ENCODE results near the gene TRAF3IP1. TPM values are rescaled to one million over a fixed set of nuclear protein-coding genes. Genes with fewer than 3 reads are reported as not detected.

The TRAF3IP1 gene
- polyA plus RNA-seq, 3 donors: 1.2 to 1.5 (median 1.5) TPM

DNA sequence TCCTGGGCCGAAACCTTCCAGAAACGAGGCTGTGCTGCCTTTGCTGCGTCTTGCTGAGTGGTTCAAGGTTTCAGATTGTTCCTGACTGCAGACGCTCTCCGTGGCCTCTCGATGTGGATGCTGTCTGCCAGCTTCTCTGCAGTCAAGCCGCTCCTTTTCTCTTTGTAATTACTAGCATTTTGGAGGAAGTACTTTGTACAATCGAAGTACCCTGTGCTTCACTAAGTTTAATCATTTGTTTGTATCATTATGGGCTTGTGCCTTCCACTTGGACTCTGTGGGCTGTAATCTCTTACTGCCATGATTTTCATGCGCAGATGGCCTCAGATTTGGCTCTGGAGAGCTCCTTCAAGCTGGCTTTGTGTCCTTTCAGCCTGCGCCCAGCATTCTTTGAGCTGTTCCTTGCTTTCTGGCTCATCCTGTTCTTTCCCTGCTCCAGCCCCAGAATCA lies 49.3 kb downstream of the TRAF3IP1 start:
- intact Hi-C loops (cut with micrococcal nuclease): loop anchor here (2.0 to 5.0 kb wide), 4 partner anchors 38 to 93 kb away; partner anchors contain the start of gene ASB1 (in 1 of the 2)
- no peaks in the 10 kb centered on the region for H3K79me2 ChIP-seq (ENCODE audit: insufficient read depth, low read length)
- no peaks in the 10 kb centered on the region for H3K27me3 Mint-ChIP-seq (ENCODE audit: low read depth in 3 of 3)
- peak overlapping the region in 2 of 7 donors; percentile 43 to 54 for H3K27ac Mint-ChIP-seq
- no peak for DNase-seq
- H3K4me2 ChIP-seq (replicated peaks; ENCODE audit: extremely low read depth, low read length, poor library complexity, severe bottlenecking): no peak overlapping the region
- peaks cover 0 to 5% (median 3%) of the 10 kb centered on the region in 7 donors for H3K9me3 Mint-ChIP-seq
- H3K4me1 Mint-ChIP-seq: peaks cover 30% of the 10 kb centered on the region
- 41% methylated on average over 7 of the region's 10 CpGs for WGBS (ENCODE audit: insufficient coverage)
- H3K4me3 Mint-ChIP-seq: no peak overlapping the region
- no peak overlapping the region for H3K9ac ChIP-seq (ENCODE audit: insufficient read depth, low read length, poor library complexity, severe bottlenecking)
- H2AFZ ChIP-seq (ENCODE audit: insufficient read depth, low read depth, low read length, poor library complexity, severe bottlenecking): no peak overlapping the region
- TF ChIP-seq, protein P1, sequence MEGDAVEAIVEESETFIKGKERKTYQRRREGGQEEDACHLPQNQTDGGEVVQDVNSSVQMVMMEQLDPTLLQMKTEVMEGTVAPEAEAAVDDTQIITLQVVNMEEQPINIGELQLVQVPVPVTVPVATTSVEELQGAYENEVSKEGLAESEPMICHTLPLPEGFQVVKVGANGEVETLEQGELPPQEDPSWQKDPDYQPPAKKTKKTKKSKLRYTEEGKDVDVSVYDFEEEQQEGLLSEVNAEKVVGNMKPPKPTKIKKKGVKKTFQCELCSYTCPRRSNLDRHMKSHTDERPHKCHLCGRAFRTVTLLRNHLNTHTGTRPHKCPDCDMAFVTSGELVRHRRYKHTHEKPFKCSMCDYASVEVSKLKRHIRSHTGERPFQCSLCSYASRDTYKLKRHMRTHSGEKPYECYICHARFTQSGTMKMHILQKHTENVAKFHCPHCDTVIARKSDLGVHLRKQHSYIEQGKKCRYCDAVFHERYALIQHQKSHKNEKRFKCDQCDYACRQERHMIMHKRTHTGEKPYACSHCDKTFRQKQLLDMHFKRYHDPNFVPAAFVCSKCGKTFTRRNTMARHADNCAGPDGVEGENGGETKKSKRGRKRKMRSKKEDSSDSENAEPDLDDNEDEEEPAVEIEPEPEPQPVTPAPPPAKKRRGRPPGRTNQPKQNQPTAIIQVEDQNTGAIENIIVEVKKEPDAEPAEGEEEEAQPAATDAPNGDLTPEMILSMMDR (IDR thresholded peaks at IDR 0.05): no peak
- H3K36me3 Mint-ChIP-seq: peaks cover 0 to 3% of the 10 kb centered on the region in 2 donors
- no peaks in the 10 kb centered on the region for H3K27me3 ChIP-seq (ENCODE audit: control insufficient read depth in 2 of 2, insufficient read depth in 2 of 2, low read length in 2 of 2)
- no peaks in the 10 kb centered on the region for H3K9me3 ChIP-seq (replicated peaks in 1 of 2; ENCODE audit: control insufficient read depth in 1 of 2, insufficient read depth in 1 of 2, low read length in 2 of 2)
- no peak overlapping the region for H3K27ac ChIP-seq (ENCODE audit: low read depth in 1 of 2, low read length in 2 of 2)
- H3K4me3 ChIP-seq (replicated peaks in 1 of 3; ENCODE audit: low read depth in 2 of 3, low read length in 3 of 3): no peak overlapping the region
- H4K20me1 ChIP-seq (ENCODE audit: insufficient read depth, low read length): no peaks in the 10 kb centered on the region
- peaks cover 12 to 17% of the 10 kb centered on the region in 2 donors for H3K4me1 ChIP-seq (ENCODE audit: control insufficient read depth in 1 of 2, insufficient read depth in 2 of 2, low read length in 2 of 2)
- no peaks in the 10 kb centered on the region for H3K36me3 ChIP-seq (replicated peaks in 1 of 2; ENCODE audit: control insufficient read depth in 1 of 2, insufficient read depth in 2 of 2, low read length in 2 of 2)

DNA sequence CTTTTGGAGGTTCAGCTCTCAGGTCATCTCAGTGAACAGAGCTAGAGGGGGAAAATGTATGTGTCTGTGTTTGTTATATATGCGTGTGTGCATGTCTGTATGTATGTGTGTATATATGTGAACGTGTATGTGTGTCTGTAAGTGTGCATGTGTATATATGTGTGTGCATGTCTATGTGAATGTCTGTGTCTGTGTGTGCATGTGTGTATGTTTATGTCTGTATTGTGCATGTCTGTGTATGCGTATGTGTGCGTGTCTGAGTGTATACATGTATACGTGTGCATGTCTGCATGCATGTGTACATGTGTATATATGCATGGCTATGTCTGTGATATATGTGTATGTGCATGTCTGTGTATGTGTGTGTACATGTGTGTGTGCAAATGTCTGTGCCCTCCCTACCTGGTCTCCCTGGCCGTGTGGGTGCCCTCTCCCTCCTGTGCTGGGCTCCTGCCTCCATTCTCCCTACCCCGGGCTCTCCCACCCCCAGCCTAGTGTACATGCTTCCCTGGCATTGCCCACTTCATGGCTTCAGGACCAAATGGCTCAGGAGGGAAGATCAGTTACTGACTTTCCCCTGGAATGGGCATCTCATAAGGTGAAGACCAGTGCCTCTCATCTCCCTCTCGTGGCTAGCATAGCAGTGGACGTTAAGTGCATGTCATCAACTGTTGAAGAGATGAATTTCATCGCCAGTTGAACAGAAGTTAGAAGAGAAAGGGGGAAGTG lies 49.9 kb downstream of the TRAF3IP1 start:
- intact Hi-C loops (cut with micrococcal nuclease): loop anchor here (2.0 to 5.0 kb wide), 3 partner anchors 37 to 93 kb away; partner anchors contain the start of gene ASB1 (in 1 of the 2)
- peak overlapping the region in 1 of 2 donors; percentile 79 for H3K4me3 Mint-ChIP-seq
- WGBS (ENCODE audit: insufficient coverage): 74% methylated on average over 8 of the region's 10 CpGs

More for the DNA sequence above, 49.9 kb downstream of the TRAF3IP1 start:
- no peak overlapping the region for H3K4me3 ChIP-seq (replicated peaks in 1 of 3; ENCODE audit: low read depth in 2 of 3, low read length in 3 of 3)
- DNase-seq: no peak
- no peaks in the 10 kb centered on the region for H3K27me3 ChIP-seq (ENCODE audit: control insufficient read depth in 2 of 2, insufficient read depth in 2 of 2, low read length in 2 of 2)
- TF ChIP-seq, protein P1 (IDR thresholded peaks at IDR 0.05): no peak
- Mint-ChIP-seq H3K4me1 (peaks cover 36% of the 10 kb centered on the region), H3K36me3 (peaks cover 0 to 3% of the 10 kb centered on the region in 2 donors), H3K27me3 (ENCODE audit: low read depth in 3 of 3) (peaks cover 0 to 3% (median 0%) of the 10 kb centered on the region in 3 donors), H3K9me3 (peaks cover 0 to 5% (median 3%) of the 10 kb centered on the region in 7 donors), H3K27ac (peak overlapping the region in 1 of 7 donors; percentile 43)
- H3K4me1 ChIP-seq (ENCODE audit: control insufficient read depth in 1 of 2, insufficient read depth in 2 of 2, low read length in 2 of 2): peaks cover 12 to 17% of the 10 kb centered on the region in 2 donors
- H3K79me2 ChIP-seq (ENCODE audit: insufficient read depth, low read length): no peaks in the 10 kb centered on the region
- H3K9ac ChIP-seq (ENCODE audit: insufficient read depth, low read length, poor library complexity, severe bottlenecking): no peak overlapping the region
- no peaks in the 10 kb centered on the region for H3K36me3 ChIP-seq (replicated peaks in 1 of 2; ENCODE audit: control insufficient read depth in 1 of 2, insufficient read depth in 2 of 2, low read length in 2 of 2)
- H3K27ac ChIP-seq (ENCODE audit: low read depth in 1 of 2, low read length in 2 of 2): no peak overlapping the region
- no peaks in the 10 kb centered on the region for H4K20me1 ChIP-seq (ENCODE audit: insufficient read depth, low read length)
- H3K9me3 ChIP-seq (replicated peaks in 1 of 2; ENCODE audit: control insufficient read depth in 1 of 2, insufficient read depth in 1 of 2, low read length in 2 of 2): no peaks in the 10 kb centered on the region
- H3K4me2 ChIP-seq (replicated peaks; ENCODE audit: extremely low read depth, low read length, poor library complexity, severe bottlenecking): peak overlapping the region; percentile 11
- no peak overlapping the region for H2AFZ ChIP-seq (ENCODE audit: insufficient read depth, low read depth, low read length, poor library complexity, severe bottlenecking)

Data from CD14-positive monocyte (primary cell).